GM10266 (cell line): ENCODE results near the gene TRPM7.
A peak's percentile ranks its signal among the peaks of the same experiment; 100 is the strongest.

Experiments
- DNase-seq: peaks from one replicate; pipeline ENCODE4 v3.0.0; 2012; ENCODE audit errors: extremely low spot score
- CTCF ChIP-seq: IDR thresholded peaks from 2 replicates; pipeline ENCODE4 v1.5.1; 2012; ENCODE audit warnings: mild to moderate bottlenecking, low read depth; ENCODE audit not compliant: control insufficient read depth, insufficient read depth; ENCODE audit errors: missing control alignments

The TRPM7 gene

GRCh38 chr15:50685191-50685975 lies 1.2 kb downstream of the TRPM7 start:
- DNase-seq = no peak
- TF ChIP-seq CTCF = no peak

GRCh38 chr15:50681467-50681866 lies 5.1 kb downstream of the TRPM7 start:
- no peak for TF ChIP-seq CTCF
- DNase-seq = no peak

GRCh38 chr15:50676799-50677483 lies 9.7 kb downstream of the TRPM7 start:
- DNase-seq = no peak
- TF ChIP-seq CTCF = no peak

GRCh38 chr15:50675535-50676144 lies 11.0 kb downstream of the TRPM7 start:
- peak; percentile 53 for TF ChIP-seq CTCF
- DNase-seq = no peak

- TF ChIP-seq CTCF = no peak
- no peak for DNase-seq
Observed at GRCh38 chr15:50670115-50670514, 16.5 kb downstream of the TRPM7 start.

GRCh38 chr15:50669611-50670010 lies 17.0 kb downstream of the TRPM7 start:
- no peak for TF ChIP-seq CTCF

GRCh38 chr15:50665938-50666337 lies 20.7 kb downstream of the TRPM7 start:
- TF ChIP-seq CTCF = no peak
- no peak for DNase-seq

More at GRCh38 chr15:50669611-50670010, 17.0 kb downstream of the TRPM7 start:
- no peak for DNase-seq
